Measurements from ENCODE around the gene EMD.

EMD gene

GRCh38 chrX:154379569-154379951 is 465 bp downstream of the EMD start:
- no peak for DNase-seq (ENCODE audit: extremely low read depth, insufficient read length)
- H3K36me3 ChIP-seq (ENCODE audit: control insufficient read depth, insufficient read depth, low read length), result peaks cover 1% of the 10 kb centered on the region
- no peak for TF ChIP-seq CTCF (IDR thresholded peaks at IDR 0.05; ENCODE audit: insufficient read depth, low read length, poor library complexity, severe bottlenecking)
- H3K27me3 ChIP-seq (replicated peaks; ENCODE audit: control insufficient read depth, insufficient read depth, low read length), result no peaks in the 10 kb centered on the region
- peak overlapping the region; percentile 78 for H3K4me3 ChIP-seq (replicated peaks; ENCODE audit: low read depth, low read length)

GRCh38 chrX:154380153-154380552 is 1.1 kb downstream of the EMD start:
- peak overlapping the region; percentile 78 for H3K4me3 ChIP-seq (replicated peaks; ENCODE audit: low read depth, low read length)
- H3K36me3 ChIP-seq (ENCODE audit: control insufficient read depth, insufficient read depth, low read length), result peaks cover 1% of the 10 kb centered on the region
- TF ChIP-seq CTCF (IDR thresholded peaks at IDR 0.05; ENCODE audit: insufficient read depth, low read length, poor library complexity, severe bottlenecking), result no peak
- no peaks in the 10 kb centered on the region for H3K27me3 ChIP-seq (replicated peaks; ENCODE audit: control insufficient read depth, insufficient read depth, low read length)
- DNase-seq (ENCODE audit: extremely low read depth, insufficient read length), result no peak

GRCh38 chrX:154380787-154381186 is 1.7 kb downstream of the EMD start:
- Histone ChIP-seq H3K36me3 (ENCODE audit: control insufficient read depth, insufficient read depth, low read length) (peaks cover 1% of the 10 kb centered on the region), H3K27me3 (replicated peaks; ENCODE audit: control insufficient read depth, insufficient read depth, low read length) (no peaks in the 10 kb centered on the region), H3K4me3 (replicated peaks; ENCODE audit: low read depth, low read length) (peak overlapping the region; percentile 78)
- TF ChIP-seq CTCF (IDR thresholded peaks at IDR 0.05; ENCODE audit: insufficient read depth, low read length, poor library complexity, severe bottlenecking), result no peak
- DNase-seq (ENCODE audit: extremely low read depth, insufficient read length), result no peak

GRCh38 chrX:154381271-154381670 is 2.2 kb downstream of the EMD start:
- DNase-seq (ENCODE audit: extremely low read depth, insufficient read length), result no peak
- peaks cover 1% of the 10 kb centered on the region for H3K36me3 ChIP-seq (ENCODE audit: control insufficient read depth, insufficient read depth, low read length)
- no peaks in the 10 kb centered on the region for H3K27me3 ChIP-seq (replicated peaks; ENCODE audit: control insufficient read depth, insufficient read depth, low read length)
- TF ChIP-seq CTCF (IDR thresholded peaks at IDR 0.05; ENCODE audit: insufficient read depth, low read length, poor library complexity, severe bottlenecking), result no peak
- H3K4me3 ChIP-seq (replicated peaks; ENCODE audit: low read depth, low read length), result no peak overlapping the region

- H3K36me3 ChIP-seq (ENCODE audit: control insufficient read depth, insufficient read depth, low read length), result peaks cover 1% of the 10 kb centered on the region
- H3K27me3 ChIP-seq (replicated peaks; ENCODE audit: control insufficient read depth, insufficient read depth, low read length), result no peaks in the 10 kb centered on the region
- TF ChIP-seq CTCF (IDR thresholded peaks at IDR 0.05; ENCODE audit: insufficient read depth, low read length, poor library complexity, severe bottlenecking), result no peak
- H3K4me3 ChIP-seq (replicated peaks; ENCODE audit: low read depth, low read length), result no peak overlapping the region
- DNase-seq (ENCODE audit: extremely low read depth, insufficient read length), result no peak
These were observed 3.5 kb downstream of the EMD start for GRCh38 chrX:154382483-154383069.

Measured in GM06990 (cell line).